ENCODE measurements around the gene TMEM198. TPM values are rescaled to one million over a fixed set of nuclear protein-coding genes. Genes with fewer than 3 reads are reported as not detected.

The TMEM198 gene
- total and polyA plus RNA-seq, 9 of the 15 experiments (the other 6 are each of a cell fraction or from before 2014, with no cell fraction given), result 0.03 to 3.8 (median 1.0) TPM

DNA sequence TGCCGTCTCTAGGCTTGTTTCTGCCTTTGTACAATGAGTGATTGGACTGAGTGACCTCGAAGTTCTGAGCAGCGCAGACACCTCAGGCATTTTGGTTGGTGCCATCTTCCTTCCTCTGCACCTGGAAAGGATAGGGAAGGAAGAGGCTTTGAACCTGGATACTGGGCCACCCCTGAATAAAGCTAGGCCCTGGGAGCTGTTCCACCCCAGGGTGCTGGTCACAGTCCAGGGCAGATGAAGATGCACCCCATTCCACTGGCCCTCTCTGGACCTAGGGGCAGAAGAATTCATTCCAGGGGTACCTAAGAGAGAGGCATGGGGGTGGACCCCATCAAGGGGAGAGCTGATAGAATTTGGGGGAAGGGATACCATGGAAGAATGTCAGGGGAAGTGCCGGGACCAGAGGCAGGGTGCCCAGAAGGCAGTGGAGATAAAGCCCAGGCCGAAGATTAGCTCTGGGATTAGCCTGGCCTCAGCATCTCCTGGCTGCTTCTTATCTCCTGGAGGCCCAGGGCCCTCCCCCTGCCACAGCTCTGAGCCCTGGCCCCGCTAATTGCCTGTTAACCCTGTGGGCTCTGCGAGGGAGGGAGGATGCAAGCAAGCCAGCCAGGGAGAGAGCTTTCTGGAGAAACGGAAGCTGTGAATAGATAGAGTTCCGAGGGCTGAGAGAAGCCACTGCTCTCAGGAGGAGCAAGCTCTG is 18.1 kb upstream of the TMEM198 start (continued):
- TF ChIP-seq, protein P1, sequence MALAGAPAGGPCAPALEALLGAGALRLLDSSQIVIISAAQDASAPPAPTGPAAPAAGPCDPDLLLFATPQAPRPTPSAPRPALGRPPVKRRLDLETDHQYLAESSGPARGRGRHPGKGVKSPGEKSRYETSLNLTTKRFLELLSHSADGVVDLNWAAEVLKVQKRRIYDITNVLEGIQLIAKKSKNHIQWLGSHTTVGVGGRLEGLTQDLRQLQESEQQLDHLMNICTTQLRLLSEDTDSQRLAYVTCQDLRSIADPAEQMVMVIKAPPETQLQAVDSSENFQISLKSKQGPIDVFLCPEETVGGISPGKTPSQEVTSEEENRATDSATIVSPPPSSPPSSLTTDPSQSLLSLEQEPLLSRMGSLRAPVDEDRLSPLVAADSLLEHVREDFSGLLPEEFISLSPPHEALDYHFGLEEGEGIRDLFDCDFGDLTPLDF (CRISPR knock-in tag; IDR thresholded peaks at IDR 0.05), result no peak; the same call in 1 of the 2 replicates
- TF ChIP-seq ZNF75A (CRISPR knock-in tag; IDR thresholded peaks at IDR 0.05) (no peak), ZNF224 (CRISPR knock-in tag; IDR thresholded peaks at IDR 0.05) (no peak), IRF2 (CRISPR knock-in tag; IDR thresholded peaks at IDR 0.05) (no peak), ZNF311 (CRISPR knock-in tag; IDR thresholded peaks at IDR 0.05) (0 out of 2 replicates have a peak, but pooled peaks have one; percentile 23), DNMT1 (IDR thresholded peaks at IDR 0.05) (no peak), JUND (IDR thresholded peaks at IDR 0.05; ENCODE audit: borderline replicate concordance, low read depth, low read length) (peak; percentile 66), JUND (tag; IDR thresholded peaks at IDR 0.05; ENCODE audit: borderline replicate concordance, low read depth, low read length) (peak; percentile 73; the same call in 1 of the 3 replicates), PHF21A (IDR thresholded peaks at IDR 0.05; ENCODE audit: borderline replicate concordance, low read depth) (0 out of 2 replicates have a peak, but pooled peaks have one; percentile 14), HNRNPLL (IDR thresholded peaks at IDR 0.05; ENCODE audit: low read depth, low read length, poor library complexity, severe bottlenecking) (no peak), RB1 (IDR thresholded peaks at IDR 0.05; ENCODE audit: low read depth) (no peak; the same call in 1 of the 2 replicates), SUPT5H (IDR thresholded peaks at IDR 0.05) (no peak), ESRRA (IDR thresholded peaks at IDR 0.05; ENCODE audit: borderline replicate concordance, low read depth) (peak; percentile 48; the same call in 1 of the 2 replicates), NR3C1 (CRISPR knock-in tag; IDR thresholded peaks at IDR 0.05) (no peak), KHSRP (IDR thresholded peaks at IDR 0.05) (no peak), MCM2 (IDR thresholded peaks at IDR 0.05; ENCODE audit: low read depth) (no peak), PPARD (CRISPR knock-in tag; IDR thresholded peaks at IDR 0.05) (no peak), TCF7 (IDR thresholded peaks at IDR 0.05; ENCODE audit: borderline replicate concordance) (no peak), ERF (CRISPR knock-in tag; IDR thresholded peaks at IDR 0.05) (no peak), MAFF (IDR thresholded peaks at IDR 0.05; ENCODE audit: low read length) (no peak), MXD1 (CRISPR knock-in tag; IDR thresholded peaks at IDR 0.05; ENCODE audit: borderline replicate concordance, poor library complexity, severe bottlenecking) (no peak)
- TF ChIP-seq, protein P2, sequence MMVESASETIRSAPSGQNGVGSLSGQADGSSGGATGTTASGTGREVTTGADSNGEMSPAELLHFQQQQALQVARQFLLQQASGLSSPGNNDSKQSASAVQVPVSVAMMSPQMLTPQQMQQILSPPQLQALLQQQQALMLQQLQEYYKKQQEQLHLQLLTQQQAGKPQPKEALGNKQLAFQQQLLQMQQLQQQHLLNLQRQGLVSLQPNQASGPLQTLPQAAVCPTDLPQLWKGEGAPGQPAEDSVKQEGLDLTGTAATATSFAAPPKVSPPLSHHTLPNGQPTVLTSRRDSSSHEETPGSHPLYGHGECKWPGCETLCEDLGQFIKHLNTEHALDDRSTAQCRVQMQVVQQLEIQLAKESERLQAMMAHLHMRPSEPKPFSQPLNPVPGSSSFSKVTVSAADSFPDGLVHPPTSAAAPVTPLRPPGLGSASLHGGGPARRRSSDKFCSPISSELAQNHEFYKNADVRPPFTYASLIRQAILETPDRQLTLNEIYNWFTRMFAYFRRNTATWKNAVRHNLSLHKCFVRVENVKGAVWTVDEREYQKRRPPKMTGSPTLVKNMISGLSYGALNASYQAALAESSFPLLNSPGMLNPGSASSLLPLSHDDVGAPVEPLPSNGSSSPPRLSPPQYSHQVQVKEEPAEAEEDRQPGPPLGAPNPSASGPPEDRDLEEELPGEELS (CRISPR knock-in tag; IDR thresholded peaks at IDR 0.05; ENCODE audit: borderline replicate concordance), result no peak
- TF ChIP-seq, protein P3, sequence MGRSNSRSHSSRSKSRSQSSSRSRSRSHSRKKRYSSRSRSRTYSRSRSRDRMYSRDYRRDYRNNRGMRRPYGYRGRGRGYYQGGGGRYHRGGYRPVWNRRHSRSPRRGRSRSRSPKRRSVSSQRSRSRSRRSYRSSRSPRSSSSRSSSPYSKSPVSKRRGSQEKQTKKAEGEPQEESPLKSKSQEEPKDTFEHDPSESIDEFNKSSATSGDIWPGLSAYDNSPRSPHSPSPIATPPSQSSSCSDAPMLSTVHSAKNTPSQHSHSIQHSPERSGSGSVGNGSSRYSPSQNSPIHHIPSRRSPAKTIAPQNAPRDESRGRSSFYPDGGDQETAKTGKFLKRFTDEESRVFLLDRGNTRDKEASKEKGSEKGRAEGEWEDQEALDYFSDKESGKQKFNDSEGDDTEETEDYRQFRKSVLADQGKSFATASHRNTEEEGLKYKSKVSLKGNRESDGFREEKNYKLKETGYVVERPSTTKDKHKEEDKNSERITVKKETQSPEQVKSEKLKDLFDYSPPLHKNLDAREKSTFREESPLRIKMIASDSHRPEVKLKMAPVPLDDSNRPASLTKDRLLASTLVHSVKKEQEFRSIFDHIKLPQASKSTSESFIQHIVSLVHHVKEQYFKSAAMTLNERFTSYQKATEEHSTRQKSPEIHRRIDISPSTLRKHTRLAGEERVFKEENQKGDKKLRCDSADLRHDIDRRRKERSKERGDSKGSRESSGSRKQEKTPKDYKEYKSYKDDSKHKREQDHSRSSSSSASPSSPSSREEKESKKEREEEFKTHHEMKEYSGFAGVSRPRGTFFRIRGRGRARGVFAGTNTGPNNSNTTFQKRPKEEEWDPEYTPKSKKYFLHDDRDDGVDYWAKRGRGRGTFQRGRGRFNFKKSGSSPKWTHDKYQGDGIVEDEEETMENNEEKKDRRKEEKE (IDR thresholded peaks at IDR 0.05; ENCODE audit: borderline replicate concordance in 1 of 2, control insufficient read depth in 1 of 2, low read depth in 2 of 2, low read length in 1 of 2), result no peak

All from K562 (cell line).